Endothelial cell of umbilical vein (primary cell): ENCODE data around the gene CALY. TPM values are rescaled to one million over a fixed set of nuclear protein-coding genes. Genes with fewer than 3 reads are reported as not detected.
"Not testable (repeated sequence)": the region's sequence is repeated elsewhere in the genome, so short reads cannot be mapped to it uniquely, and the experiment has no call there.

ENCODE experiments used
- BruUV-seq: library from RNA; stranded (reverse); fragments of 400-500 nt; replicated peaks from 2 replicates; lab custom pipeline; 2021; lab: Mats Ljungman, UMichigan
- CTCF ChIA-PET: fragments of 300-600, 350-600 bp; sonication (Branson Sonifier 250); formaldehyde crosslinking; loops from one replicate; lab custom pipeline; 2021; ENCODE audit warnings: antibody characterized with exemption, inconsistent platforms; lab: Charles Lee
- POLR2A ChIA-PET: fragments of 300-600, 350-600 bp; sonication (Branson Sonifier 250); formaldehyde crosslinking; loops from one replicate; lab custom pipeline; 2021; ENCODE audit warnings: antibody characterized with exemption, inconsistent platforms; lab: Charles Lee
- DNase-seq: peaks from one replicate; pipeline ENCODE4 v3.0.0-alpha.2; 2011; ENCODE audit warnings: low read depth, low spot score
- FAIRE-seq: peaks from 2 replicates; lab custom pipeline; 2011; peaks lifted over from hg19 to GRCh38; lab: Jason Lieb, UNC
- H2AFZ ChIP-seq: 2 replicates; pipeline ENCODE4 v1.6.0; 2012; ENCODE audit warnings: low read depth, low read length, control low read depth, inconsistent platforms
- H3K27ac ChIP-seq: 2 replicates; pipeline ENCODE4 v1.5.1; 2011; ENCODE audit warnings: low read depth, mild to moderate bottlenecking, control low read depth, low read length, moderate library complexity; ENCODE audit not compliant: insufficient read depth
- H3K27me3 ChIP-seq, 2 experiments: 2 replicates each; pipeline versions ENCODE4 v1.6.0 to v1.6.1; 2011; ENCODE audit warnings: low read length in 2 of 2, mixed read lengths in 1 of 2; ENCODE audit not compliant: control insufficient read depth in 2 of 2, insufficient read depth in 2 of 2
- H3K36me3 ChIP-seq, 2 experiments: 2 replicates in 1 of 2; 3 replicates in 1 of 2; pipeline ENCODE4 v1.5.1; 2011; ENCODE audit warnings: low read length in 2 of 2, mild to moderate bottlenecking in 1 of 2, moderate library complexity in 1 of 2; ENCODE audit not compliant: control insufficient read depth in 2 of 2, insufficient read depth in 2 of 2; ENCODE audit errors: extremely low read depth in 1 of 2
- H3K4me1 ChIP-seq: 3 replicates; pipeline ENCODE4 v1.5.1; 2011; ENCODE audit warnings: mild to moderate bottlenecking, low read length; ENCODE audit not compliant: control insufficient read depth, insufficient read depth; ENCODE audit errors: extremely low read depth
- H3K4me2 ChIP-seq: 2 replicates; pipeline ENCODE4 v1.6.1; 2011; ENCODE audit warnings: low read length, control low read depth, mixed read lengths; ENCODE audit not compliant: insufficient read depth
- H3K4me3 ChIP-seq, 3 experiments: fragments of 200-600 bp in 1 of 3; sonication (generic), shearing (Covaris generic) in 1 of 3; replicated peaks in 1 of 3; 2 replicates each; pipeline ENCODE4 v1.5.1; 2011 to 2016; ENCODE audit warnings: control low read depth in 3 of 3, low read length in 3 of 3, mild to moderate bottlenecking in 2 of 3, inconsistent platforms in 1 of 3, low read depth in 1 of 3, moderate library complexity in 1 of 3; ENCODE audit not compliant: insufficient read depth in 1 of 3
- H3K79me2 ChIP-seq: 2 replicates; pipeline ENCODE4 v1.6.0; 2012; ENCODE audit warnings: low read length, inconsistent platforms; ENCODE audit not compliant: control insufficient read depth, insufficient read depth
- H3K9ac ChIP-seq: replicated peaks from 2 replicates; pipeline ENCODE3; 2011; ENCODE audit warnings: low read length, control low read depth; ENCODE audit not compliant: insufficient read depth; ENCODE audit errors: extremely low read depth
- H3K9me1 ChIP-seq: replicated peaks from 3 replicates; pipeline ENCODE4 v1.6.0; 2011; ENCODE audit warnings: mild to moderate bottlenecking, low read length; ENCODE audit not compliant: control insufficient read depth, insufficient read depth; ENCODE audit errors: extremely low read depth
- H3K9me3 ChIP-seq: replicated peaks from 2 replicates; pipeline ENCODE4 v1.5.1; 2012; ENCODE audit warnings: low read length, inconsistent platforms; ENCODE audit not compliant: control insufficient read depth, insufficient read depth
- H4K20me1 ChIP-seq: replicated peaks from 2 replicates; pipeline ENCODE3; 2011; ENCODE audit warnings: mild to moderate bottlenecking, low read length; ENCODE audit not compliant: control insufficient read depth, insufficient read depth; ENCODE audit errors: extremely low read depth
- dilution Hi-C: fragments of 300-500 bp; cut with MboI; formaldehyde crosslinking; loops from one replicate; pipeline ENCODE4 v1.15.0; 2019; ENCODE audit warnings: low sequenced_read_pairs; ENCODE audit not compliant: extremely low pct_ligation_motif_present
- intact Hi-C: fragments of 100-400 bp; cut with micrococcal nuclease; formaldehyde crosslinking; loops from one replicate; pipeline ENCODE4 v1.10.0; 2022
- polyA plus RNA-seq, 4 experiments: library from polyadenylated mRNA; depleted of rRNA in 3 of 4; stranded (reverse) in 3 of 4; unstranded in 1 of 4; fragments of >200 nt; gene quantifications; 2 replicates each; pipeline versions ENCODE4 v1.2.1 to v1.2.3, GENCODE V29; 2011 to 2012; ENCODE audit warnings: missing spikeins in 1 of 4
- total RNA-seq: library from RNA; stranded (reverse); gene quantifications from 2 replicates; pipeline ENCODE4 v1.2.3, GENCODE V29; 2021

The CALY gene
- total and polyA plus RNA-seq, 2 donors (not counting 3 experiments of a cell fraction or from before 2014, with no cell fraction given), result not detected

DNA sequence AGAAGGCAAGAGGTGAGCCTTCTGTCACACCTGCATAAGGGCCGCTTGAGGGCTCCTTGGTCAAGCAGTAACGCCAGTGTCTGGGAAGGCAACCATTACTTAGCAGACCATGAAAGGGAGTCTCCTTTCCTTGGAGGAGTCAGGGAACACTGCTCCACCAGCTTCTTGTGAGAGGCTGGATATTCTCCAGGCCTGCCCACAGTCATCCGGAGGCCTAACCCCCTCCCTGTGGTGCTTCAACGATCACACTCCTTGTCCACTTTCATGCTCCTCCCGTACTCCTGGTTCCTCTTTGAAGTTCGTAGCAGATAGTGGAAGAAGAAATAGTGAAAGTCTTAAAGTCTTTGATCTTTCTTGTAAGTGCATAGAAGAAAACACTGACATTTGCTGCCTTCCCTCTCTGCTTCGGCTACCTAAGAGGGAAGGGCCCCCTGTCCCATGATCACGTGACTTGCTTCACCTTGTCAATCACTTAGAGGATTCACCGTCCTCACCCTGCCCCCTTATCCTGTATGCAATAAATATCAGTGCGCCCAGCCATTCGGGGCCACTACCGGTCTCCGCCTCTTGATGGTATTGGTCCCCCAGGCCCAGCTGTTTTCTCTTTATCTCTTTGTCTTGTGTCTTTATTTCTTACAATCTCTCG lies 14.5 kb downstream of the CALY start:
- POLR2A ChIA-PET, H3K9ac ChIP-seq, H3K4me1 ChIP-seq, H3K4me3 ChIP-seq, H3K9me1 ChIP-seq, H4K20me1 ChIP-seq, H3K27ac ChIP-seq, H3K36me3 ChIP-seq, H3K9me3 ChIP-seq, dilution Hi-C loops, intact Hi-C loops, FAIRE-seq, BruUV-seq, H3K4me2 ChIP-seq, CTCF ChIA-PET, H2AFZ ChIP-seq, DNase-seq, H3K79me2 ChIP-seq: not testable (repeated sequence)
- peaks cover 18 to 25% of the 10 kb centered on the region in 2 experiments for H3K27me3 ChIP-seq

DNA sequence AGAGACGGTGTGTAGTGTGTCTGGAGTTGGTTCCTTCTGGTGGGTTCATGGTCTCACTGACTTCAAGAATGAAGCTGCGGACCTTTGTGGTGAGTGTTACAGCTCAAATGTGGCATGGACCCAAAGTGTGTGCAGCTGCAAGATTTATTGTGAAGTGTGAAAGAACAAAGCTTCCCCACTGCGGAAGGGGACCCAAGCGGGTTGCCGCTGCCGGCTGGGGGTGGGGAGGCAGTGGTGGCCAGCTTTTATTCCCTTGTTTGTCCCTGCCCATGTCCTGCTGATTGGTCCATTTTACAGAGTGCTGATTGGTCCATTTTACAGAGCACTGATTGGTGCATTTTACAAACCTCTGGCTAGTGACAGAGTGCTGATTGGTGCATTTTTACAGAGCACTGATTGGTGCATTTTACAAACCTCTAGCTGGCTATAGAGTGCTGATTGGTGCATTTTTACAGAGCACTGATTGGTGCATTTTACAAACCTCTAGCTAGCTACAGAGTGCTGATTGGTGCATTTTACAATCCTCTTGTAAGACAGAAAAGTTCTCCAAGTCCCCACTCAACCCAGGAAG lies 15.8 kb downstream of the CALY start:
- POLR2A ChIA-PET, H3K27ac ChIP-seq, H3K9ac ChIP-seq, H3K4me3 ChIP-seq, BruUV-seq, H3K9me3 ChIP-seq, H3K9me1 ChIP-seq, H4K20me1 ChIP-seq, H3K4me2 ChIP-seq, H3K79me2 ChIP-seq, H3K4me1 ChIP-seq, intact Hi-C loops, dilution Hi-C loops, FAIRE-seq, H3K36me3 ChIP-seq, H2AFZ ChIP-seq, DNase-seq: not testable (repeated sequence)
- peaks cover 8 to 13% of the 10 kb centered on the region in 2 experiments for H3K27me3 ChIP-seq
- CTCF ChIA-PET, result interaction anchor here (0.6 to 1.1 kb wide), 3 partner anchors 8 to 49 kb away, joined by 3 to 6 read pairs (median 3); no protein-coding TSS in a partner anchor
